SH-SY5Y (cell line): ENCODE data around the gene EGFL8.

Experiments used
- GATA2 ChIP-seq: IDR thresholded peaks from 2 replicates; pipeline ENCODE4 v1.6.1; 2011; ENCODE audit warnings: mild to moderate bottlenecking, low read depth, low read length
- GATA3 ChIP-seq: IDR thresholded peaks from 2 replicates; pipeline ENCODE4 v1.6.1; 2011; ENCODE audit warnings: low read depth, mild to moderate bottlenecking, low read length, moderate library complexity

- TF ChIP-seq GATA3 (no peak), GATA2 (no peak)
Measured at GRCh38 chr6:32146687-32147086, 17.7 kb upstream of the EGFL8 start.
